K562 (cell line): ENCODE data around the gene SCLT1. TPM values are rescaled to one million over a fixed set of nuclear protein-coding genes. Genes with fewer than 3 reads are reported as not detected.

Experiments used
- ATAC-seq: fragments of 200-7000 bp; cut with Tn5 transposase; 3 replicates; pipeline ENCODE4 v1.9.1; 2020; ENCODE audit warnings: moderate library complexity
- BruUV-seq: library from RNA; stranded (reverse); fragments of 400-500 nt; replicated peaks from 2 replicates; lab custom pipeline; 2021; lab: Mats Ljungman, UMichigan
- CTCF ChIA-PET: fragments of 300-600 bp; formaldehyde crosslinking; extraction: SDS; loops from one replicate; lab custom pipeline; 2021; ENCODE audit warnings: low intra/inter-chr PET ratio; lab: Yijun Ruan, JAX
- POLR2A ChIA-PET: fragments of 300-600, 350-650 bp; sonication (Branson Sonifier 250); formaldehyde crosslinking; extraction: SDS; loops from one replicate; lab custom pipeline; 2021; ENCODE audit warnings: antibody characterized with exemption, inconsistent platforms; lab: Yijun Ruan, JAX
- DNase-seq, 4 experiments: peaks; one replicate each; pipeline versions ENCODE4 v3.0.0 to v3.0.0-alpha.2; 2011 to 2018; ENCODE audit warnings: low spot score in 3 of 4, mixed read lengths in 3 of 4; ENCODE audit errors: extremely low read depth in 1 of 4
- FAIRE-seq: peaks from 2 replicates; lab custom pipeline; 2011; peaks lifted over from hg19 to GRCh38; lab: Jason Lieb, UNC
- H2AFZ ChIP-seq: 2 replicates; pipeline ENCODE4 v1.6.0; 2011; ENCODE audit warnings: low read depth, low read length, control low read depth, inconsistent platforms
- H3K27ac ChIP-seq: fragments of 200-600 bp; 3 replicates; pipeline ENCODE4 v1.8.0; 2011; ENCODE audit warnings: low read depth, mild to moderate bottlenecking, control low read depth, inconsistent platforms, low read length, moderate library complexity, mixed read lengths; ENCODE audit errors: extremely low read depth
- H3K27me3 ChIP-seq, 2 experiments: fragments of 300-600 bp in 1 of 2; 2 replicates in 1 of 2; 3 replicates in 1 of 2; pipeline versions ENCODE4 v1.6.0 to v1.8.0; 2011; ENCODE audit warnings: inconsistent platforms in 2 of 2, low read length in 2 of 2, mild to moderate bottlenecking in 1 of 2, mixed read lengths in 1 of 2, moderate library complexity in 1 of 2; ENCODE audit not compliant: control insufficient read depth in 2 of 2, insufficient read depth in 2 of 2
- H3K36me3 ChIP-seq: fragments of 300-600 bp; 3 replicates; pipeline ENCODE4 v1.8.0; 2011; ENCODE audit warnings: mild to moderate bottlenecking, low read length, inconsistent platforms; ENCODE audit not compliant: control insufficient read depth, insufficient read depth
- H3K4me1 ChIP-seq, 2 experiments: fragments of 200-600 bp in 1 of 2; replicated peaks in 1 of 2; 2 replicates in 1 of 2; 3 replicates in 1 of 2; pipeline versions ENCODE4 v1.5.1 to v1.8.0; 2011; ENCODE audit warnings: inconsistent platforms in 2 of 2, low read length in 2 of 2, mild to moderate bottlenecking in 1 of 2, mixed read lengths in 1 of 2, moderate library complexity in 1 of 2; ENCODE audit not compliant: control insufficient read depth in 2 of 2, insufficient read depth in 2 of 2
- H3K4me2 ChIP-seq: 2 replicates; pipeline ENCODE4 v1.6.1; 2011; ENCODE audit warnings: low read length, control low read depth, inconsistent platforms, mixed read lengths; ENCODE audit not compliant: insufficient read depth
- H3K4me3 ChIP-seq: fragments of 200-600 bp; sonication (generic), shearing (Covaris generic); 2 replicates; pipeline ENCODE4 v1.5.1; 2016; ENCODE audit warnings: control low read depth, inconsistent platforms
- H3K79me2 ChIP-seq: fragments of 200-600 bp; 3 replicates; pipeline ENCODE4 v1.8.0; 2011; ENCODE audit warnings: low read length, inconsistent platforms; ENCODE audit not compliant: control insufficient read depth, insufficient read depth
- H3K9ac ChIP-seq, 2 experiments: 2 replicates each; pipeline versions ENCODE4 v1.6.0 to v1.6.1; 2011; ENCODE audit warnings: low read depth in 2 of 2, low read length in 2 of 2, control low read depth in 1 of 2, inconsistent platforms in 1 of 2, mild to moderate bottlenecking in 1 of 2, mixed read lengths in 1 of 2; ENCODE audit not compliant: insufficient read depth in 1 of 2
- H3K9me1 ChIP-seq: one replicate; pipeline ENCODE4 v1.6.0; 2011; ENCODE audit warnings: inconsistent platforms, mild to moderate bottlenecking, low read length, moderate library complexity; ENCODE audit not compliant: control insufficient read depth, insufficient read depth
- H3K9me3 ChIP-seq: replicated peaks from 2 replicates; pipeline ENCODE4 v1.5.1; 2011; ENCODE audit warnings: low read depth, low read length, inconsistent platforms; ENCODE audit not compliant: control insufficient read depth, insufficient read depth
- H4K20me1 ChIP-seq: replicated peaks from 2 replicates; pipeline ENCODE4 v1.6.1; 2011; ENCODE audit warnings: low read length, inconsistent platforms, mixed read lengths; ENCODE audit not compliant: control insufficient read depth, insufficient read depth
- ARID2 ChIP-seq: fragments of 450-650 bp; IDR thresholded peaks from 2 replicates; pipeline ENCODE4 v1.6.1; 2017; ENCODE audit warnings: antibody characterized with exemption, mild to moderate bottlenecking
- ASH1L ChIP-seq: fragments of 450-650 bp; IDR thresholded peaks from 2 replicates; pipeline ENCODE4 v1.6.1; 2018; ENCODE audit warnings: borderline replicate concordance, mild to moderate bottlenecking, low read depth; ENCODE audit not compliant: partially characterized antibody
- GATAD2B ChIP-seq: fragments of 450-650 bp; IDR thresholded peaks from 2 replicates; pipeline ENCODE4 v1.6.1; 2017; ENCODE audit warnings: mild to moderate bottlenecking, borderline replicate concordance
- GTF3C2 ChIP-seq: IDR thresholded peaks from 3 replicates; pipeline ENCODE4 v1.6.1; 2011; ENCODE audit warnings: borderline replicate concordance, mild to moderate bottlenecking, moderate library complexity; ENCODE audit not compliant: insufficient read length; ENCODE audit errors: extremely low read depth
- HDAC2 ChIP-seq: fragments of 450-650 bp; IDR thresholded peaks from 2 replicates; pipeline ENCODE4 v1.6.1; 2016; ENCODE audit warnings: mild to moderate bottlenecking
- HNRNPLL ChIP-seq: fragments of 200-400 bp; formaldehyde crosslinking; IDR thresholded peaks from 2 replicates; pipeline ENCODE4 v1.6.1; 2017; ENCODE audit warnings: low read length, low read depth, mild to moderate bottlenecking; ENCODE audit not compliant: poor library complexity, severe bottlenecking
- MCM7 ChIP-seq, 2 experiments: fragments of 450-650 bp; IDR thresholded peaks; 2 replicates each; pipeline ENCODE4 v1.6.1; 2016 to 2018
- NR1H2 ChIP-seq: sonication (generic); formaldehyde crosslinking; IDR thresholded peaks from 2 replicates; pipeline ENCODE4 v1.4.0; 2020; ENCODE audit warnings: mild to moderate bottlenecking, missing genetic modification reagents
- RFX7 ChIP-seq: fragments of 250-450 bp; sonication (Bioruptor Pico); IDR thresholded peaks from 2 replicates; pipeline ENCODE4 v1.5.1; 2021; ENCODE audit warnings: mild to moderate bottlenecking
- RNF2 ChIP-seq: sonication (generic); IDR thresholded peaks from 2 replicates; pipeline ENCODE4 v1.6.1; 2016
- SMC3 ChIP-seq: conservative IDR thresholded peaks from 2 replicates; pipeline ENCODE4 v1.6.1; 2011; ENCODE audit warnings: low read depth, low read length, improper control_type of control experiment; ENCODE audit not compliant: insufficient read depth
- SREBF1 ChIP-seq: fragments of 150-350 bp; IDR thresholded peaks from 2 replicates; pipeline ENCODE4 v1.6.1; 2014; ENCODE audit warnings: antibody characterized with exemption, low read depth, low read length, borderline replicate concordance
- SREBF2 ChIP-seq: sonication (generic); formaldehyde crosslinking; IDR thresholded peaks from 2 replicates; pipeline ENCODE4 v1.4.0; 2020; ENCODE audit warnings: mild to moderate bottlenecking, missing genetic modification reagents
- SRF ChIP-seq, 2 experiments: fragments of 250-450, 450-650 bp in 1 of 2; sonication (Bioruptor Pico) in 1 of 2; sonication (generic) in 1 of 2; formaldehyde crosslinking; IDR thresholded peaks; 2 replicates each; pipeline versions ENCODE4 v1.5.0 to v1.5.1; 2020 to 2022; ENCODE audit warnings: mild to moderate bottlenecking in 1 of 2, missing genetic modification reagents in 1 of 2
- TOE1 ChIP-seq, 2 experiments: fragments of 450-650 bp in 1 of 2; sonication (generic) in 1 of 2; formaldehyde crosslinking in 1 of 2; IDR thresholded peaks; 2 replicates each; pipeline versions ENCODE4 v1.7.1 to v1.8.0; 2016 to 2022; ENCODE audit warnings: borderline replicate concordance in 2 of 2, mild to moderate bottlenecking in 2 of 2, antibody characterized with exemption in 1 of 2, inconsistent platforms in 1 of 2, low read depth in 1 of 2, missing genetic modification reagents in 1 of 2, moderate library complexity in 1 of 2
- ZNF197 ChIP-seq: fragments of 200-800 bp; sonication (Bioruptor generic); IDR thresholded peaks from 2 replicates; pipeline ENCODE4 v1.6.1; 2016; ENCODE audit warnings: low read depth, missing genetic modification characterization, missing compliant biosample characterization
- ZNF217 ChIP-seq: sonication (generic); formaldehyde crosslinking; IDR thresholded peaks from 2 replicates; pipeline ENCODE4 v1.8.0; 2022; ENCODE audit warnings: mild to moderate bottlenecking, missing genetic modification reagents
- WGBS: fragments of 100-300 bp; shearing (Covaris generic); methylation state at CpG from one replicate; pipeline ENCODE4 v1.1.6; 2016; ENCODE audit warnings: low coverage, mixed read lengths; ENCODE audit not compliant: insufficient coverage; ENCODE audit errors: missing lambda C conversion rate; 5-methylcytosine and 5-hydroxymethylcytosine counted together
- in situ Hi-C: fragments of 300-500 bp; cut with MboI; formaldehyde crosslinking; loops from 4 replicates; pipeline ENCODE4 v1.15.0; 2018; ENCODE audit warnings: inconsistent platforms, mixed read lengths
- intact Hi-C: fragments of 100-400 bp; cut with micrococcal nuclease; formaldehyde crosslinking; loops from 2 replicates; pipeline ENCODE4 v1.14.2; 2022
- polyA plus RNA-seq, 8 experiments: library from polyadenylated mRNA; depleted of rRNA in 4 of 8; stranded (reverse) in 5 of 8; unstranded in 3 of 8; fragments of >200 nt; fragmentation: Nextera tagmentation in 2 of 8; fragmentation: Illumina TruSeq in 1 of 8; extraction: Ambion mirVana in 2 of 8; extraction: Trizol in 1 of 8; gene quantifications; 2 replicates each; pipeline versions ENCODE4 v1.2.1 to v1.2.3, GENCODE V29; 2011 to 2014; ENCODE audit warnings: inconsistent platforms in 1 of 8, missing spikeins in 1 of 8
- total RNA-seq, 7 experiments: library from RNA; depleted of rRNA in 6 of 7; stranded (reverse); fragments of >200 nt in 6 of 7; fragmentation: Illumina TruSeq in 2 of 7; extraction: Trizol in 2 of 7; gene quantifications; 2 replicates each; pipeline versions ENCODE4 v1.2.1 to v1.2.3, GENCODE V29; 2011 to 2021; ENCODE audit warnings: low replicate concordance in 1 of 7
- TF ChIP-seq, protein P1 (sequence below): fragments of 250-450 bp; sonication (Bioruptor Pico); IDR thresholded peaks from 2 replicates; pipeline ENCODE4 v1.4.0; 2020; ENCODE audit warnings: mild to moderate bottlenecking

The SCLT1 gene
- total and polyA plus RNA-seq, 9 of the 15 experiments (the other 6 are each of a cell fraction or from before 2014, with no cell fraction given): 8.0 to 31.9 (median 24.2) TPM

DNA sequence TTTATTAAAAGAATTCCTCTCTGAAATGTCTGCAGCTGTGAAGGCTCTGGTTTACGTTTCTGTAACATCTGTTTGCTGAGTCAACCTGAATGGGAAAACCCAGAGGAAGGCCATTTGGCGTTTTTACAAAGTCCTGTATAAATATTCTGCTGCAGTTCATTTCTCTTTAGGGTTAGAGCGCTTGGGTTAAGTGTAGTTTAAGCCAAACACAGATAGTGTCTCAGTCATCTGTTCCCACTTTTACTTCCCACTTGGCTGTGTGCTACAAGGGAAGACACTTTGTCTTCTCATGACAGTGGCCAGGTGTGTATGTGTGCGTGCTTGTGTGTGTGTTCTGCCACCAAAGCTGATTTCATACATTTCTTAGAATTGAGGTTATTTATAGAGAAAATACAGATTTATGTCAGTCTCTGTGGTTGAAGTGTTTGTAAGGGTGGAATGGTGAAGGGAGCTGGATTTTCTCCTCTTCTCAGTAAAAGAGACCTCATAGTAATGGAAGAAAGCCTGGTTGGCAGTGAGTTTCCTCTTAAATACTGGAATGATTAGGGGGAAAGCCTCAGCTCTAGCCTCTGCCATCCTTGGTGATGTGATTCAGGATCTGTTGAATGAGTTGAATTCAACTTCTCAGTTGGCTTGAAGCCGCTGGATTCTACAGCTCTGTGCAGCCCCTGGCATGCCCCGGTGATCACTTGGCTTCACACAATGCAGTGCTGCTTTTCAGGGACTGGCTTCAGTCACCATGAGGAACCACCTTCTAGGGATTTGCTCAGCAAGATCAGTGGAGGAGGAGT is 233.3 kb downstream of the SCLT1 start:
- no peak overlapping the region for H3K4me3 ChIP-seq
- H3K27me3 ChIP-seq: no peaks in the 10 kb centered on the region
- no peaks in the 10 kb centered on the region for H3K9me3 ChIP-seq
- no peak for ATAC-seq
- no peak overlapping the region for H3K27ac ChIP-seq
- H3K36me3 ChIP-seq: peaks cover 99% of the 10 kb centered on the region
- no peaks in the 10 kb centered on the region for H3K4me1 ChIP-seq
- no TSS peak for BruUV-seq
- ChIA-PET POLR2A (no interaction called here), CTCF (no interaction called here)
- H3K4me2 ChIP-seq: no peak overlapping the region
- H4K20me1 ChIP-seq: peaks cover 7% of the 10 kb centered on the region; the same call in 1 of the 2 replicates
- no peak for DNase-seq
- intact Hi-C loops: loop anchor here (5.0 to 10.0 kb wide), 4 partner anchors 48 to 475 kb away; no protein-coding TSS in a partner anchor
- H3K9ac ChIP-seq: no peak overlapping the region
- peaks cover 4% of the 10 kb centered on the region; the same call in 1 of the 3 replicates for H3K79me2 ChIP-seq
- H3K9me1 ChIP-seq: no peaks in the 10 kb centered on the region
- H2AFZ ChIP-seq: no peak overlapping the region
- in situ Hi-C loops: loop anchor here (25.0 kb wide), 1 partner anchor 673 kb away; no protein-coding TSS in a partner anchor
- no peak for FAIRE-seq
- 86% methylated on average over 6 of the region's 6 CpGs for WGBS
- TF ChIP-seq HDAC2 (no peak), ZNF197 (CRISPR knock-in tag) (no peak), RFX7 (CRISPR knock-in tag) (no peak), TOE1 (IDR thresholded peaks at IDR 0.05; ENCODE audit: borderline replicate concordance) (no peak), TOE1 (CRISPR knock-in tag; IDR thresholded peaks at IDR 0.05; ENCODE audit: borderline replicate concordance, low read depth) (no peak), SMC3 (no peak), ZNF217 (CRISPR knock-in tag) (no peak), SRF (CRISPR knock-in tag; IDR thresholded peaks at IDR 0.05) (no peak), GTF3C2 (no peak), RNF2 (no peak), GATAD2B (no peak), MCM7 (IDR thresholded peaks at IDR 0.05) (no peak), SREBF2 (CRISPR knock-in tag) (no peak), ARID2 (no peak), ASH1L (no peak), HNRNPLL (no peak), SREBF1 (no peak), NR1H2 (CRISPR knock-in tag) (no peak)
- TF ChIP-seq, protein P1, sequence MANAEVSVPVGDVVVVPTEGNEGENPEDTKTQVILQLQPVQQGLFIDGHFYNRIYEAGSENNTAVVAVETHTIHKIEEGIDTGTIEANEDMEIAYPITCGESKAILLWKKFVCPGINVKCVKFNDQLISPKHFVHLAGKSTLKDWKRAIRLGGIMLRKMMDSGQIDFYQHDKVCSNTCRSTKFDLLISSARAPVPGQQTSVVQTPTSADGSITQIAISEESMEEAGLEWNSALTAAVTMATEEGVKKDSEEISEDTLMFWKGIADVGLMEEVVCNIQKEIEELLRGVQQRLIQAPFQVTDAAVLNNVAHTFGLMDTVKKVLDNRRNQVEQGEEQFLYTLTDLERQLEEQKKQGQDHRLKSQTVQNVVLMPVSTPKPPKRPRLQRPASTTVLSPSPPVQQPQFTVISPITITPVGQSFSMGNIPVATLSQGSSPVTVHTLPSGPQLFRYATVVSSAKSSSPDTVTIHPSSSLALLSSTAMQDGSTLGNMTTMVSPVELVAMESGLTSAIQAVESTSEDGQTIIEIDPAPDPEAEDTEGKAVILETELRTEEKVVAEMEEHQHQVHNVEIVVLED (CRISPR knock-in tag): no peak
